HepG2 (cell line): ENCODE measurements around the gene ARL3. TPM values are rescaled to one million over a fixed set of nuclear protein-coding genes. Genes with fewer than 3 reads are reported as not detected.

Experiments used
- CBX5 ChIP-seq: sonication (generic); formaldehyde crosslinking; IDR thresholded peaks from 2 replicates; pipeline ENCODE4 v1.4.0; 2020; ENCODE audit warnings: missing genetic modification reagents, borderline replicate concordance
- DR1 ChIP-seq: sonication (generic); formaldehyde crosslinking; IDR thresholded peaks from 2 replicates; pipeline ENCODE4 v1.8.0; 2021; ENCODE audit warnings: mild to moderate bottlenecking, missing genetic modification reagents, inconsistent platforms
- FOXM1 ChIP-seq: sonication (generic); formaldehyde crosslinking; IDR thresholded peaks from 2 replicates; pipeline ENCODE4 v1.5.0; 2020; ENCODE audit warnings: missing genetic modification reagents
- GATAD1 ChIP-seq: IDR thresholded peaks from 2 replicates; pipeline ENCODE4 v1.6.1; 2016; ENCODE audit warnings: missing genetic modification reagents, missing compliant biosample characterization
- HOXA5 ChIP-seq: sonication (generic); formaldehyde crosslinking; IDR thresholded peaks from 2 replicates; pipeline ENCODE4 v1.4.0; 2020; ENCODE audit warnings: missing genetic modification reagents
- MED8 ChIP-seq: sonication (generic); formaldehyde crosslinking; IDR thresholded peaks from 2 replicates; pipeline ENCODE4 v1.8.1; 2023; ENCODE audit warnings: mild to moderate bottlenecking, missing genetic modification reagents; ENCODE audit not compliant: insufficient replicate concordance
- MTA1 ChIP-seq: sonication (generic); formaldehyde crosslinking; IDR thresholded peaks from 2 replicates; pipeline ENCODE4 v1.4.0; 2020; ENCODE audit warnings: missing genetic modification reagents, mild to moderate bottlenecking, borderline replicate concordance
- NFIC ChIP-seq: IDR thresholded peaks from 2 replicates; pipeline ENCODE4 v1.6.1; 2012; ENCODE audit warnings: mild to moderate bottlenecking, low read length, inconsistent platforms
- NFYB ChIP-seq: sonication (generic); formaldehyde crosslinking; IDR thresholded peaks from 2 replicates; pipeline ENCODE4 v1.4.0; 2020; ENCODE audit warnings: missing genetic modification reagents
- NR2C2 ChIP-seq: sonication (generic); formaldehyde crosslinking; IDR thresholded peaks from 2 replicates; pipeline ENCODE4 v1.4.0; 2020; ENCODE audit warnings: missing genetic modification reagents, mild to moderate bottlenecking, moderate library complexity, borderline replicate concordance
- RBFOX2 ChIP-seq: fragments of 200-400 bp; formaldehyde crosslinking; IDR thresholded peaks from 2 replicates; pipeline ENCODE4 v1.6.1; 2017; ENCODE audit warnings: low read depth, mild to moderate bottlenecking, low read length
- SATB2 ChIP-seq: sonication (generic); formaldehyde crosslinking; IDR thresholded peaks from 2 replicates; pipeline ENCODE4 v1.5.0; 2020; ENCODE audit warnings: missing genetic modification reagents
- SPEN ChIP-seq: sonication (generic); formaldehyde crosslinking; IDR thresholded peaks from 2 replicates; pipeline ENCODE4 v1.5.1; 2020; ENCODE audit warnings: low read depth, mild to moderate bottlenecking, missing genetic modification reagents
- SRF ChIP-seq: IDR thresholded peaks from 2 replicates; pipeline ENCODE4 v1.6.1; 2011; ENCODE audit warnings: mild to moderate bottlenecking, low read depth, low read length, moderate library complexity
- THYN1 ChIP-seq: sonication (generic); formaldehyde crosslinking; IDR thresholded peaks from 2 replicates; pipeline ENCODE4 v1.8.1; 2023; ENCODE audit warnings: low read depth, mild to moderate bottlenecking, moderate library complexity, missing genetic modification reagents, borderline replicate concordance
- ZFP36L2 ChIP-seq: sonication (generic); formaldehyde crosslinking; IDR thresholded peaks from 2 replicates; pipeline ENCODE4 v1.4.0; 2020; ENCODE audit warnings: missing genetic modification reagents
- ZFP62 ChIP-seq: sonication (generic); formaldehyde crosslinking; IDR thresholded peaks from 2 replicates; pipeline ENCODE4 v1.4.0; 2020; ENCODE audit warnings: missing genetic modification reagents
- ZFP82 ChIP-seq: sonication (generic); formaldehyde crosslinking; IDR thresholded peaks from 2 replicates; pipeline ENCODE4 v1.5.1; 2020; ENCODE audit warnings: mild to moderate bottlenecking, missing genetic modification reagents, borderline replicate concordance
- ZFP90 ChIP-seq: sonication (generic); formaldehyde crosslinking; IDR thresholded peaks from 2 replicates; pipeline ENCODE4 v1.8.0; 2022; ENCODE audit warnings: missing genetic modification reagents, mild to moderate bottlenecking, inconsistent platforms, borderline replicate concordance
- polyA plus RNA-seq, 8 experiments: library from polyadenylated mRNA; depleted of rRNA in 3 of 8; stranded (reverse) in 7 of 8; unstranded in 1 of 8; fragments of >200 nt; fragmentation: Illumina TruSeq in 4 of 8; extraction: Trizol in 4 of 8; gene quantifications; 2 replicates each; pipeline versions ENCODE4 v1.2.1 to v1.2.3, GENCODE V29; 2011 to 2016; ENCODE audit warnings: low read depth in 4 of 8, missing spikeins in 1 of 8, mixed read lengths in 1 of 8; ENCODE audit not compliant: insufficient read depth in 1 of 8
- total RNA-seq, 5 experiments: library from RNA; depleted of rRNA; stranded (reverse); fragments of >200 nt; fragmentation: Illumina TruSeq; extraction: Trizol; gene quantifications; 2 replicates each; pipeline ENCODE4 v1.2.3, GENCODE V29; 2016; ENCODE audit warnings: low read depth in 1 of 5
- TF ChIP-seq, protein P1 (sequence below), 2 experiments: IDR thresholded peaks; 2 replicates each; pipeline ENCODE4 v1.6.1; 2011 to 2012; ENCODE audit warnings: low read length in 2 of 2, borderline replicate concordance in 1 of 2, low read depth in 1 of 2, mild to moderate bottlenecking in 1 of 2, moderate library complexity in 1 of 2
- TF ChIP-seq, protein P2 (sequence below): IDR thresholded peaks from 2 replicates; pipeline ENCODE4 v1.6.1; 2016
- TF ChIP-seq, protein P3 (sequence below): sonication (generic); formaldehyde crosslinking; IDR thresholded peaks from 2 replicates; pipeline ENCODE4 v1.5.0; 2020; ENCODE audit warnings: missing genetic modification reagents, mild to moderate bottlenecking, borderline replicate concordance
- TF ChIP-seq, protein P4 (sequence below): sonication (generic); formaldehyde crosslinking; IDR thresholded peaks from 2 replicates; pipeline ENCODE4 v1.8.1; 2023; ENCODE audit warnings: mild to moderate bottlenecking, missing genetic modification reagents, borderline replicate concordance

The ARL3 gene
- total and polyA plus RNA-seq, 2 of the 13 experiments (the other 11 are each of a cell fraction or from before 2014, with no cell fraction given): 5.2 to 6.6 TPM

DNA sequence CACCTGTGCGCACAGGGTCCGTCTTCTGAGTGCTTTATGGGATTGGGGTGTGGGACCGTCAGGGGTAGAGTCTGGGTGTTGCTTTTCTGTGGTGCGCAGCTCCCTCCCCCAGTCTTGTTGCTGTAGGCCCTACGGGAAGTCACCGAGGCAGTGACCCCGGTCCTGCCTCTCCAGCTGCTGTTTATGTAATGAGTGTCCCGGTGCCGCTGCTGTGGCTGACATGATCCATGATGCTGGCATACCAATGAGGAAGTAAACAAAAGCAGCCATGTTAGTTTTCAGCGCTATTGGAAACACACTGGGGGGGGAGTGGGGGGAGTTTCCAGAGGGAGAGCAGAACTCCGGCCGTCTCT is 68.8 kb downstream of the ARL3 start (continued):
- TF ChIP-seq, protein P1, sequence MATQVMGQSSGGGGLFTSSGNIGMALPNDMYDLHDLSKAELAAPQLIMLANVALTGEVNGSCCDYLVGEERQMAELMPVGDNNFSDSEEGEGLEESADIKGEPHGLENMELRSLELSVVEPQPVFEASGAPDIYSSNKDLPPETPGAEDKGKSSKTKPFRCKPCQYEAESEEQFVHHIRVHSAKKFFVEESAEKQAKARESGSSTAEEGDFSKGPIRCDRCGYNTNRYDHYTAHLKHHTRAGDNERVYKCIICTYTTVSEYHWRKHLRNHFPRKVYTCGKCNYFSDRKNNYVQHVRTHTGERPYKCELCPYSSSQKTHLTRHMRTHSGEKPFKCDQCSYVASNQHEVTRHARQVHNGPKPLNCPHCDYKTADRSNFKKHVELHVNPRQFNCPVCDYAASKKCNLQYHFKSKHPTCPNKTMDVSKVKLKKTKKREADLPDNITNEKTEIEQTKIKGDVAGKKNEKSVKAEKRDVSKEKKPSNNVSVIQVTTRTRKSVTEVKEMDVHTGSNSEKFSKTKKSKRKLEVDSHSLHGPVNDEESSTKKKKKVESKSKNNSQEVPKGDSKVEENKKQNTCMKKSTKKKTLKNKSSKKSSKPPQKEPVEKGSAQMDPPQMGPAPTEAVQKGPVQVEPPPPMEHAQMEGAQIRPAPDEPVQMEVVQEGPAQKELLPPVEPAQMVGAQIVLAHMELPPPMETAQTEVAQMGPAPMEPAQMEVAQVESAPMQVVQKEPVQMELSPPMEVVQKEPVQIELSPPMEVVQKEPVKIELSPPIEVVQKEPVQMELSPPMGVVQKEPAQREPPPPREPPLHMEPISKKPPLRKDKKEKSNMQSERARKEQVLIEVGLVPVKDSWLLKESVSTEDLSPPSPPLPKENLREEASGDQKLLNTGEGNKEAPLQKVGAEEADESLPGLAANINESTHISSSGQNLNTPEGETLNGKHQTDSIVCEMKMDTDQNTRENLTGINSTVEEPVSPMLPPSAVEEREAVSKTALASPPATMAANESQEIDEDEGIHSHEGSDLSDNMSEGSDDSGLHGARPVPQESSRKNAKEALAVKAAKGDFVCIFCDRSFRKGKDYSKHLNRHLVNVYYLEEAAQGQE (IDR thresholded peaks at IDR 0.05; ENCODE audit: borderline replicate concordance in 1 of 2, low read depth in 1 of 2, low read length in 2 of 2): no peak
- TF ChIP-seq GATAD1 (CRISPR knock-in tag) (no peak), NR2C2 (0 out of 2 replicates have a peak, but pooled peaks have one; percentile 13), NFIC (no peak), ZFP90 (CRISPR knock-in tag) (peak; percentile 24; the same call in 1 of the 2 replicates), MTA1 (no peak; the same call in 1 of the 2 replicates), SRF (no peak), DR1 (no peak; the same call in 1 of the 2 replicates), FOXM1 (CRISPR knock-in tag) (no peak), NFYB (CRISPR knock-in tag) (no peak), THYN1 (CRISPR knock-in tag) (no peak), RBFOX2 (no peak), SATB2 (CRISPR knock-in tag) (no peak), ZFP62 (no peak), CBX5 (CRISPR knock-in tag) (no peak), SPEN (CRISPR knock-in tag) (no peak), ZFP36L2 (no peak), HOXA5 (CRISPR knock-in tag) (no peak), ZFP82 (CRISPR knock-in tag) (no peak), MED8 (no peak)
- TF ChIP-seq, protein P2, sequence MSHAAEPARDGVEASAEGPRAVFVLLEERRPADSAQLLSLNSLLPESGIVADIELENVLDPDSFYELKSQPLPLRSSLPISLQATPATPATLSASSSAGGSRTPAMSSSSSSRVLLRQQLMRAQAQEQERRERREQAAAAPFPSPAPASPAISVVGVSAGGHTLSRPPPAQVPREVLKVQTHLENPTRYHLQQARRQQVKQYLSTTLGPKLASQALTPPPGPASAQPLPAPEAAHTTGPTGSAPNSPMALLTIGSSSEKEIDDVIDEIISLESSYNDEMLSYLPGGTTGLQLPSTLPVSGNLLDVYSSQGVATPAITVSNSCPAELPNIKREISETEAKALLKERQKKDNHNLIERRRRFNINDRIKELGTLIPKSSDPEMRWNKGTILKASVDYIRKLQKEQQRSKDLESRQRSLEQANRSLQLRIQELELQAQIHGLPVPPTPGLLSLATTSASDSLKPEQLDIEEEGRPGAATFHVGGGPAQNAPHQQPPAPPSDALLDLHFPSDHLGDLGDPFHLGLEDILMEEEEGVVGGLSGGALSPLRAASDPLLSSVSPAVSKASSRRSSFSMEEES (CRISPR knock-in tag): no peak
- TF ChIP-seq, protein P3, sequence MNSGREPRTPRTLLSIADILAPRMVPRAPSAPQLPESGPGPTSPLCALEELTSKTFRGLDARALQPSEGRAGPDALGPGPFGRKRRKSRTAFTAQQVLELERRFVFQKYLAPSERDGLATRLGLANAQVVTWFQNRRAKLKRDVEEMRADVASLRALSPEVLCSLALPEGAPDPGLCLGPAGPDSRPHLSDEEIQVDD (CRISPR knock-in tag): no peak
- TF ChIP-seq, protein P4, sequence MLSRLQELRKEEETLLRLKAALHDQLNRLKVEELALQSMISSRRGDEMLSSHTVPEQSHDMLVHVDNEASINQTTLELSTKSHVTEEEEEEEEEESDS (CRISPR knock-in tag): no peak
